BE2C (cell line): ENCODE results near the gene SLC22A4.
A peak's percentile ranks its signal among the peaks of the same experiment; 100 is the strongest.

Source experiments
- DNase-seq: peaks from one replicate; pipeline ENCODE4 v3.0.0-alpha.2; 2020
- H3K27me3 ChIP-seq: fragments of 250-450 bp; sonication (Bioruptor Pico); 2 replicates; pipeline ENCODE4 v1.5.1; 2020; ENCODE audit warnings: mild to moderate bottlenecking
- H3K36me3 ChIP-seq: fragments of 250-450 bp; sonication (Bioruptor Pico); 2 replicates; pipeline ENCODE4 v1.5.1; 2020; ENCODE audit warnings: mild to moderate bottlenecking
- H3K4me1 ChIP-seq: fragments of 250-450 bp; sonication (Bioruptor Pico); 2 replicates; pipeline ENCODE4 v1.5.1; 2020
- H3K4me3 ChIP-seq: 2 replicates; pipeline ENCODE4 v1.5.1; 2011; ENCODE audit warnings: low read depth, low read length
- H3K9me3 ChIP-seq: fragments of 250-450 bp; sonication (Bioruptor Pico); 2 replicates; pipeline ENCODE4 v1.5.1; 2020
- CTCF ChIP-seq: IDR thresholded peaks from 2 replicates; pipeline ENCODE4 v1.5.1; 2012; ENCODE audit warnings: mild to moderate bottlenecking, low read depth, low read length

Gene SLC22A4

GRCh38 chr5:132369007-132369473 is 74.8 kb downstream of the SLC22A4 start:
- no peak for TF ChIP-seq CTCF
- Histone ChIP-seq H3K36me3 (no peaks in the 10 kb centered on the region), H3K9me3 (no peaks in the 10 kb centered on the region), H3K4me3 (peak overlapping the region; percentile 56), H3K27me3 (no peaks in the 10 kb centered on the region), H3K4me1 (peaks cover 4% of the 10 kb centered on the region; the same call in 1 of the 2 replicates)
- no peak for DNase-seq

- peak; percentile 80 for DNase-seq
- peak within 1 kb of the TSS; percentile 56 for H3K4me3 ChIP-seq
- H3K27me3 ChIP-seq: no peaks in the 10 kb centered on the region
Measured at GRCh38 chr5:132369474-132370180, 75.4 kb downstream of the SLC22A4 start, which contains the start of gene SLC22A5. Gene SLC22A5, plus strand, starts transcription at chr5:132369710. Its CDS starts 263 bp downstream, at chr5:132369973.

GRCh38 chr5:132370181-132370970 is 76.2 kb downstream of the SLC22A4 start:
- TF ChIP-seq CTCF: no peak
- Histone ChIP-seq H3K9me3 (no peaks in the 10 kb centered on the region), H3K27me3 (no peaks in the 10 kb centered on the region), H3K4me3 (peak overlapping the region; percentile 56), H3K4me1 (peaks cover 4% of the 10 kb centered on the region; the same call in 1 of the 2 replicates), H3K36me3 (no peaks in the 10 kb centered on the region)
- DNase-seq: no peak

More at GRCh38 chr5:132369474-132370180, 75.4 kb downstream of the SLC22A4 start, which contains the start of gene SLC22A5:
- Histone ChIP-seq H3K4me1 (peaks cover 4% of the 10 kb centered on the region; the same call in 1 of the 2 replicates), H3K36me3 (no peaks in the 10 kb centered on the region), H3K9me3 (no peaks in the 10 kb centered on the region)
- TF ChIP-seq CTCF: no peak

GRCh38 chr5:132370971-132371602 is 76.9 kb downstream of the SLC22A4 start:
- DNase-seq: no peak
- H3K4me3 ChIP-seq: no peak overlapping the region
- H3K9me3 ChIP-seq: no peaks in the 10 kb centered on the region
- peaks cover 4% of the 10 kb centered on the region; the same call in 1 of the 2 replicates for H3K4me1 ChIP-seq
- no peaks in the 10 kb centered on the region for H3K27me3 ChIP-seq
- no peaks in the 10 kb centered on the region for H3K36me3 ChIP-seq
- TF ChIP-seq CTCF: no peak

GRCh38 chr5:132371603-132371994 is 77.4 kb downstream of the SLC22A4 start:
- Histone ChIP-seq H3K9me3 (no peaks in the 10 kb centered on the region), H3K4me1 (peaks cover 4% of the 10 kb centered on the region; the same call in 1 of the 2 replicates), H3K36me3 (no peaks in the 10 kb centered on the region), H3K4me3 (no peak overlapping the region), H3K27me3 (no peaks in the 10 kb centered on the region)
- no peak for TF ChIP-seq CTCF
- DNase-seq: no peak
